Upper lobe of right lung (tissue), 1 donor: ENCODE data around the gene BMPR2. TPM values are rescaled to one million over a fixed set of nuclear protein-coding genes. Genes with fewer than 3 reads are reported as not detected.
"Not testable (repeated sequence)": the region's sequence is repeated elsewhere in the genome, so short reads cannot be mapped to it uniquely, and the experiment has no call there.

ENCODE experiments used
- ATAC-seq: fragments of 200-7000 bp; cut with Tn5 transposase; one replicate; pipeline ENCODE4 v1.9.1; 2020; ENCODE audit warnings: mild to moderate bottlenecking, moderate library complexity
- DNase-seq: peaks from one replicate; pipeline ENCODE4 v3.0.0-alpha.2; 2020
- H3K27ac ChIP-seq: fragments of 200-600 bp; one replicate; pipeline ENCODE4 v1.8.0; 2022
- H3K27me3 ChIP-seq: fragments of 200-600 bp; one replicate; pipeline ENCODE4 v1.8.0; 2022; ENCODE audit warnings: mild to moderate bottlenecking
- H3K36me3 ChIP-seq: fragments of 200-600 bp; one replicate; pipeline ENCODE4 v1.8.0; 2022
- H3K4me1 ChIP-seq: fragments of 200-600 bp; one replicate; pipeline ENCODE4 v1.8.0; 2022
- H3K4me3 ChIP-seq: fragments of 200-600 bp; one replicate; pipeline ENCODE4 v1.8.0; 2022; ENCODE audit warnings: mild to moderate bottlenecking
- H3K9me3 ChIP-seq: fragments of 200-600 bp; one replicate; pipeline ENCODE4 v1.8.0; 2022
- intact Hi-C: fragments of 100-400 bp; cut with DNase I; formaldehyde crosslinking; loops from one replicate; pipeline ENCODE4 v1.11.0; 2022
- total RNA-seq: library from RNA; stranded (reverse); fragmentation: NEBNext Ultra II Directional; extraction: Animal tissue kit (Norgen Biotek cat#: 25700); gene quantifications from one replicate; pipeline ENCODE4 v1.2.1, GENCODE V29; 2021
- TF ChIP-seq, protein P1 (sequence below): fragments of 200-600 bp; IDR thresholded peaks from one replicate; pipeline ENCODE4 v1.8.0; 2022; ENCODE audit warnings: antibody characterized with exemption
- donor health status: DM: no; HTN: yes; CAD: no; lungs with severe emphysema.

The BMPR2 gene
- total RNA-seq, 1 donor from 2014 or later = 139 TPM

DNA sequence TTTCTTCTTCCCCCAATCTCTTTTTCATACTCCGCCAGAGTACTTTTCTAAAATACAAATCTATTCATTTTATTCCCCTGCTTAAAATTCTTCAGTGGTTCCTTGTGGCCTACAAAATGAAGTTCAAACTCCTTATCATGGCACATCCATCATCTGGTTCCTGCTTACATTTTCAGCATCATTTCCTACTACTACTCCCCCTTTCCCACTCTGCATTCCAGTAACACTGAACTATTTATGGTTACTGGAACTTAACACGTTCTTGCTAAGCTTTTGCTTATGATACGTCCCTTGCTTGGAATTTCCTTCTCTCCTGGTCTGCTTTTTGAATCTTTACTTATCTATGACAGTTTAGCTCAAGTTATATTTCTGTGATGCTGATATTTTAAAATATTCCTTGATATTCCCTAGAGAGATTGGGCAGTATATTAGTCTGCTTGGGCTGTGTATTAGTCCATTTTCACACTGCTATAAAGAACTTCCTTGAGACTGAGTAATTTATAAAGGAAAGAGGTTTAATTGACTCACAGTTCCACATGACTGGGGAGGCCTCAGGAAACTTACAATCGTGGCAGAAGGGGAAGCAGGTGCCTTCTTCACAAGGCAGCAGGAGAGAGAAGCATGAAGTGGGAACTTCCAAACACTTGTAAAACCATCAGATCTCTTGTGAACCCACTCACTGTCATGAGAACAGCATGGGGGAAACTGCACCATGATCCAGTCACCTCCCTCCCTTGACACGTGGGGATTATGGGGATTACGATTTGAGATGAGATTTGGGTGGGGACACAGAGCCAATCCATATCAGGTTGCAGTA, 53.2 kb downstream of the BMPR2 start:
- intact Hi-C loops = no loop called here

GRCh38 chr2:202432776-202433175, 56.6 kb downstream of the BMPR2 start:
- H3K27me3 ChIP-seq = no peaks in the 10 kb centered on the region
- H3K36me3 ChIP-seq = no peaks in the 10 kb centered on the region
- H3K4me3 ChIP-seq = no peak overlapping the region
- no peak overlapping the region for H3K27ac ChIP-seq
- H3K4me1 ChIP-seq = peaks cover 15% of the 10 kb centered on the region
- no peaks in the 10 kb centered on the region for H3K9me3 ChIP-seq
- DNase-seq (no peak), ATAC-seq (no peak)
- intact Hi-C loops = no loop called here
- TF ChIP-seq, protein P1, sequence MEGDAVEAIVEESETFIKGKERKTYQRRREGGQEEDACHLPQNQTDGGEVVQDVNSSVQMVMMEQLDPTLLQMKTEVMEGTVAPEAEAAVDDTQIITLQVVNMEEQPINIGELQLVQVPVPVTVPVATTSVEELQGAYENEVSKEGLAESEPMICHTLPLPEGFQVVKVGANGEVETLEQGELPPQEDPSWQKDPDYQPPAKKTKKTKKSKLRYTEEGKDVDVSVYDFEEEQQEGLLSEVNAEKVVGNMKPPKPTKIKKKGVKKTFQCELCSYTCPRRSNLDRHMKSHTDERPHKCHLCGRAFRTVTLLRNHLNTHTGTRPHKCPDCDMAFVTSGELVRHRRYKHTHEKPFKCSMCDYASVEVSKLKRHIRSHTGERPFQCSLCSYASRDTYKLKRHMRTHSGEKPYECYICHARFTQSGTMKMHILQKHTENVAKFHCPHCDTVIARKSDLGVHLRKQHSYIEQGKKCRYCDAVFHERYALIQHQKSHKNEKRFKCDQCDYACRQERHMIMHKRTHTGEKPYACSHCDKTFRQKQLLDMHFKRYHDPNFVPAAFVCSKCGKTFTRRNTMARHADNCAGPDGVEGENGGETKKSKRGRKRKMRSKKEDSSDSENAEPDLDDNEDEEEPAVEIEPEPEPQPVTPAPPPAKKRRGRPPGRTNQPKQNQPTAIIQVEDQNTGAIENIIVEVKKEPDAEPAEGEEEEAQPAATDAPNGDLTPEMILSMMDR = no peak

More for the DNA sequence above, 53.2 kb downstream of the BMPR2 start:
- TF ChIP-seq, protein P1 = no peak
- no peak overlapping the region for H3K4me3 ChIP-seq
- peak overlapping the region; percentile 59 for H3K27ac ChIP-seq
- DNase-seq (no peak), ATAC-seq (peak; percentile 59)
- peaks cover 15% of the 10 kb centered on the region for H3K4me1 ChIP-seq
- no peaks in the 10 kb centered on the region for H3K9me3 ChIP-seq
- no peaks in the 10 kb centered on the region for H3K36me3 ChIP-seq
- no peaks in the 10 kb centered on the region for H3K27me3 ChIP-seq

DNA sequence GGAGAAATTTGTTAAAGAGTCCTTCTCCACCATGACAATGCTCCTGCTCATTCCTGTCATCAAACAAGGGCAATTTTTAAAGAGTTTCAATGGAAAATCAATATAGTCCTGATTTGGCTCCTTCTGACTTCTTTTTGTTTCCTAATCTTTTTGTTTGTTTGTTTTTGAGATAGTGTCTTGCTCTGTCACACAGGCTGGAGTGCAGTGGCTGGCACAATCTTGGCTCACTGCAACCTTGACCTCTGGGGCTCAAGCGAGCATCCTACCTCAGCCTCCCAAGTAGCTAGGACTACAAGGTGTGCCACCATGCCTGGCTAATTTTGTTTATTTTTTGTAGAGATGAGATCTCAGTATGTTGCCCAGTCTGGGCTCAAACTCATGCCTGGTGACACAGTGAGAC, 58.3 kb downstream of the BMPR2 start:
- Histone ChIP-seq H3K27me3 (no peaks in the 10 kb centered on the region), H3K9me3 (no peaks in the 10 kb centered on the region), H3K27ac (no peak overlapping the region), H3K4me1 (peaks cover 8% of the 10 kb centered on the region), H3K4me3 (no peak overlapping the region), H3K36me3 (no peaks in the 10 kb centered on the region)
- DNase-seq = no peak
- TF ChIP-seq, protein P1 = no peak
- intact Hi-C loops = no loop called here
- no peak for ATAC-seq

DNA sequence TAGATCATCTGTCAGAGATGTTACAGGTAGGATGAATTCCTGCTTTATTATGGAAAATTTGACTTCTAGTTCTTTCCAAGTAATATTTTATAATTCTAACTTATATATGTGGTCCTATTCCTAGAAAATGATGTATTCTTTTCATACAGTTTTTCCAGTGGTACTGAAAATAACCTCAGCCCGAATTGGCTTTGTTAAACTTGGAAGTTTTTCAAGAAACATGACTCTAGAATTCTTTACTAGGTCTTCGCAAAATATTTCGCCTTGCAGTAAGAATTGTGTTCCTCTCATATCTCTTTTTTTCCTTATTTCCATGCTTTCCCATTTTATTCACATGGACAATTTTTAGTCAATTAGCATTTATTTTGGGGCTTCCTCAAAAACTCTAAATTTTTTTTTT, 60.5 kb downstream of the BMPR2 start:
- H3K27me3 ChIP-seq = no peaks in the 10 kb centered on the region
- H3K27ac ChIP-seq = no peak overlapping the region
- TF ChIP-seq, protein P1 = no peak
- H3K4me1 ChIP-seq = peaks cover 4% of the 10 kb centered on the region
- intact Hi-C loops = no loop called here
- H3K36me3 ChIP-seq = no peaks in the 10 kb centered on the region
- no peak overlapping the region for H3K4me3 ChIP-seq
- H3K9me3 ChIP-seq = no peaks in the 10 kb centered on the region
- ATAC-seq (no peak), DNase-seq (no peak)

DNA sequence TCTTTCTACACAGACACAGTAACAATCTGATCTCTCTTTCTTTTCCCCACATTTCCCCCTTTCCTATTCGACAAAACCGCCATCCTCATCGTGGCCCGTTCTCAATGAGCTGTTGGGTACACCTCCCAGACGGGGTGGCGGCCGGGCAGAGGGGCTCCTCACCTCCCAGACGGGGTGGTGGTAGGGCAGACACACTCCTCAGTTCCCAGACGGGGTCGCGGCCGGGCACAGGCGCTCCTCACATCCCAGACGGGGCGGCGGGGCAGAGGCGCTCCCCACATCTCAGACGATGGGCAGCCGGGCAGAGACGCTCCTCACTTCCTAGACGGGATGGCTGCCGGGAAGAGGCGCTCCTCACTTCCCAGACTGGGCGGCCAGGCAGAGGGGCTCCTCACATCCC, 64.0 kb downstream of the BMPR2 start:
- H3K27me3 ChIP-seq, intact Hi-C loops, DNase-seq, H3K36me3 ChIP-seq, H3K9me3 ChIP-seq, H3K27ac ChIP-seq, ATAC-seq, H3K4me1 ChIP-seq, H3K4me3 ChIP-seq: not testable (repeated sequence)

- no peak for ATAC-seq
- Histone ChIP-seq H3K36me3 (no peaks in the 10 kb centered on the region), H3K27ac (no peak overlapping the region), H3K27me3 (no peaks in the 10 kb centered on the region), H3K4me1 (no peaks in the 10 kb centered on the region), H3K4me3 (no peak overlapping the region), H3K9me3 (no peaks in the 10 kb centered on the region)
- TF ChIP-seq, protein P1 = no peak
- intact Hi-C loops = no loop called here
- DNase-seq = no peak
Measured at GRCh38 chr2:202442882-202443281, 66.8 kb downstream of the BMPR2 start.
